Putamen (tissue), 1 donor: ENCODE data around the gene GMPPA.

Source experiments
- DNase-seq: peaks from one replicate; pipeline ENCODE4 v3.0.0-alpha.2; 2016; ENCODE audit warnings: low spot score

The GMPPA gene

GRCh38 chr2:219468410-219469185, 30.1 kb upstream of the GMPPA start:
- no peak for DNase-seq

GRCh38 chr2:219469186-219469724, 29.4 kb upstream of the GMPPA start:
- no peak for DNase-seq

DNA sequence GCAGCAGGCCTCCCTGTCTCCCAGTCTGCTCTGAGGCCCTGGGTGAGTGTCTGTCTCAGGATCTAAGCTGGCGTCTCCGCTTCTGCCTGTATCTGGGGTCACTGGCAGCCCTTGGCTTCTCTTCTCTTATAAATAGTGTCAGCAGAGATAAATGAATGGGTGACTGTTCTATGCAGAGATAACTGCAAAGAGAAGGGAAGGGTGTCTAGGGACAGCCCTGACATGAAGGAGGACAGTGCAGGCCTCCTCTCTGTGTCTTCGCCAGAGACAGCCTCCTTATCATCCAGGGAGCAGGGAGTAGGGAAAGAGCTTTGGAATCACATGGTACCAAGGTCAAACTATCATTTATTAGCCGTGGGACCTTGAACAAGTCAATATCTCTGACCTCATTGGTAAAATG, 28.3 kb upstream of the GMPPA start:
- no peak for DNase-seq

DNA sequence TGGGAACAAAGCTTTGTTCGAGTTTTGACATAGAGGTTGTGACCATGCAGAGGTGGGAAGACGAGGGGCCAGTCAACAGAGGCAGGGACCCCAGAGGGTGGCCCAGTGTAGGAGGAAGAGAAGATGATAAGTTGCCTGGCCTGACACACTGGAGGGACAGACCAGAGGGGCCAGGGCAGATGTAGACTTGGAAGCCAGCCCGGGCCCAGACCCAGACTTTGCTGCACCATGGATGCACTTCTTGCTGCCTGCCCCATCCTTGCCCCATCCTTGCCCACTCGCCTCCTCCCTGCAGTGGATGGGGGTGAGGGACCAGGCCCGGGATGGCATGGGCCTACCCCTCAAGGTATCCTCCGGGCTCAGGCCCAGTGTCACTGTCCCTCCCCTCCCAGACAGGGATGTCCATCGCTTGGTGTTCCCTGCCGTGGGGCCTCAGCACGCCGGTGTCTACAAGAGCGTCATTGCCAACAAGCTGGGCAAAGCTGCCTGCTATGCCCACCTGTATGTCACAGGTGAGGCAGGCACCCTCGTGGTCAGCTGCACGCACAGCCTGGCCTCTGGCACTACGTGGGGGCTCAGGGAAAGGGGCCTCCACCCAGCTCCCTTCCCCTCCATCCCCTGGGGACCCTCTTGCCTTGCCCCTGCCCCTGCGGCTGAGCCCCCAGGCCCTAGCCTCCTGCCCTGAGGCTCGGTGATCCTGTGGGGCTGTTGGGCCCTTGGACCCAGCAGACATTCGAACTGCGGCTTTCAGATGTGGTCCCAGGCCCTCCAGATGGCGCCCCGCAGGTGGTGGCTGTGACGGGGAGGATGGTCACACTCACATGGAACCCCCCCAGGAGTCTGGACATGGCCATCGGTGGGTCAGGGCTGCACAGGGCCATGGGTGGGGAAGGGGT, 27.0 kb upstream of the GMPPA start:
- DNase-seq = no peak

DNA sequence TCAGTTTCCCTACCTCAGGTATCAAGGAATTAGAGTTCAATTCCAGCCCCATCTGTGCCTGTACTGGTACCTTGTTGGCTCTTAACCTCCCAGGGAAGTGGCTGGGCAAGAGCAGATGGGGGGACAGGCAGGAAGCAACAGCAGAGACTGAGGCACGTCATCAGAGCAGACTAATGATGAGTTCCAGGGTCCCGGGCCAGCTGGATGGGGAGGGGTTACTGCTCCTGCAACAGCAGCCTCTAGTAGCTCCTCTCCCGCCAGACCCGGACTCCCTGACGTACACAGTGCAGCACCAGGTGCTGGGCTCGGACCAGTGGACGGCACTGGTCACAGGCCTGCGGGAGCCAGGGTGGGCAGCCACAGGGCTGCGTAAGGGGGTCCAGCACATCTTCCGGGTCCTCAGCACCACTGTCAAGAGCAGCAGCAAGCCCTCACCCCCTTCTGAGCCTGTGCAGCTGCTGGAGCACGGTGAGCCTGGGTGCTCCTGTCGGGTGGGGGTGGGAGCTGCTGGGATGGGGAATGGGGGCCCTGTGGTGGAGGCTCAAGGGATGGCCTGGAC, 26.0 kb upstream of the GMPPA start:
- DNase-seq = no peak

GRCh38 chr2:219473511-219473910, 25.2 kb upstream of the GMPPA start:
- no peak for DNase-seq

- DNase-seq = peak; percentile 50
Measured at GRCh38 chr2:219474285-219475060, 24.2 kb upstream of the GMPPA start.

DNA sequence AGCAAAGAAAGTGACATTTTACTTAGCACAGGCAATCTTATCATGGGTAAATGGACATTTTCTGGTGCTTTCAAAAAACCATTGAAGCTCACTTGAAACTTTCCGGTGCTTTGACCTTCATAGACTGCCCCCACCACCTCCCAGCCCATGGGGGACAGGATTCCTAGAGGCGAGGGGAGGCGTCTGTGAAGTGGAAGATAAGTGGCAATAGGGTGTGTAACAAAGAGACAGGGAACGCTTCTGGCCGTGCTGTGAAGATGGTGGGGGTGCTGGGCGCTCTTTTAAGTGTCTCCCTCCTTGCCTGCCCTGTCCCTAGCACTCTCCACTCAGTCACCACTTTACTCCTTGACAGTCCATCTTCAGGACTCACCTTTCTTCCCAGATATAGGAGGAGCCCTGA, 23.4 kb upstream of the GMPPA start:
- DNase-seq = no peak

- DNase-seq = no peak
Measured at GRCh38 chr2:219475697-219476651, 22.7 kb upstream of the GMPPA start.

DNA sequence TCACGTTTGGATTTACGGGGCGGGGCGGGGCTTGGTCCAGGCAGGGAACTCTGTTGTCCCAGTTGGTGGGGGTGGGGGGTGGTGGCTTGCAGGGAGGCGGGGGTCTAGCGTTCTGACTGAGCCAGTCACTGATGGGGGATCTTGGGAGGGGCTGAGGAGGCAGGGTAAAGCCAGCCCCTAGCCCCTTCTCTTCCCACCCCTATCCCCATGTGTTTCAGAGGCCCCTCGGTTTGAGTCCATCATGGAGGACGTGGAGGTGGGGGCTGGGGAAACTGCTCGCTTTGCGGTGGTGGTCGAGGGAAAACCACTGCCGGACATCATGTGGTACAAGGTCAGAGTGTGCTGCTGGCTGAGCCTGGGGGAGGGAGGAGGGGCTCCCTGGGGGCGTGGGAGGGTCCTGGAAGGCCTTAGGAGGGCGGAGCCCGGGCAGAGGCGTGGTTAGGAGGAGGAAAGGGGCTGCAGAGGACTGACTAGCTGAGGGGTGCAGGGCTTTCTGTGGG, 22.0 kb upstream of the GMPPA start:
- no peak for DNase-seq

- no peak for DNase-seq
Measured at GRCh38 chr2:219477179-219477578, 21.5 kb upstream of the GMPPA start.

DNA sequence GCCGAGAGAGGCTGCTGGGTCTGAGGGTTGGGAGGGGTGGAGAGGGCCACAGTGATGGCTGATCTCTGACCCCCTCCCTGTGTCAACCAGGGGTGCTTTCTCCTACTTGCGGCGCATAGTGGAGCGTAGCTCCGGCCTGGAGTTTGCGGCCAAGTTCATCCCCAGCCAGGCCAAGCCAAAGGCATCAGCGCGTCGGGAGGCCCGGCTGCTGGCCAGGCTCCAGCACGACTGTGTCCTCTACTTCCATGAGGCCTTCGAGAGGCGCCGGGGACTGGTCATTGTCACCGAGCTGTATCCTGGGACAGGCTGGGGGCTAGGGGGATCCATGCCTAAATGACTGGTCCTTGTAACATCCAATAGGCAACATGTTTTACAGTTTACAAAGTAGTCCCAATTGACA, 20.9 kb upstream of the GMPPA start:
- DNase-seq = no peak

- no peak for DNase-seq
Measured at GRCh38 chr2:219478916-219479315, 19.8 kb upstream of the GMPPA start.

GRCh38 chr2:219480004-219480403, 18.7 kb upstream of the GMPPA start:
- no peak for DNase-seq

DNA sequence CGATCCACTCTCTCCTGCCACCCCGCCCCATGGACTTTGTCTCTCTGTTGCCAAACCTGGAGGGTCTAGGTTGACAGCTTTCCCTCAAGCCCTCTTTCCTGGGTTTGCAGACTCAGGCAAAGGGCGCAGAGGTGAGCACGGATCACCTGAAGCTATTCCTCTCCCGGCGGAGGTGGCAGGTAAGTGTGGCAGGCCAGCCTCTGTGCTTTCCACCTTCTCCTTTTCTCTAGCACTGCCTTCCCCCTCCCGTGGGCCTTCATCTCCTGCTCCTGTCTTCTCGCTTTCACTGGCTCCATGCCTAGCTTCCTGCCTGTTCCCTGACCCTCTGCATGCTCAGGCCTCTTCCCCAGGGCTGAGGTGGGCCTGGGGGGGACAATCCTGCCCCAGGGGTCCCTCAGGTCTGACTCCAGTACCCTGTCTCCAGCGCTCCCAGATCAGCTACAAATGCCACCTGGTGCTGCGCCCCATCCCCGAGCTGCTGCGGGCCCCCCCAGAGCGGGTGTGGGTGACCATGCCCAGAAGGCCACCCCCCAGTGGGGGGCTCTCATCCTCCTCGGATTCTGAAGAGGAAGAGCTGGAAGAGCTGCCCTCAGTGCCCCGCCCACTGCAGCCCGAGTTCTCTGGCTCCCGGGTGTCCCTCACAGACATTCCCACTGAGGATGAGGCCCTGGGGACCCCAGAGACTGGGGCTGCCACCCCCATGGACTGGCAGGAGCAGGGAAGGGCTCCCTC, 15.9 kb upstream of the GMPPA start:
- DNase-seq = no peak

GRCh38 chr2:219483451-219484342, 15.0 kb upstream of the GMPPA start:
- no peak for DNase-seq

GRCh38 chr2:219484343-219485200, 14.1 kb upstream of the GMPPA start:
- DNase-seq = no peak

DNA sequence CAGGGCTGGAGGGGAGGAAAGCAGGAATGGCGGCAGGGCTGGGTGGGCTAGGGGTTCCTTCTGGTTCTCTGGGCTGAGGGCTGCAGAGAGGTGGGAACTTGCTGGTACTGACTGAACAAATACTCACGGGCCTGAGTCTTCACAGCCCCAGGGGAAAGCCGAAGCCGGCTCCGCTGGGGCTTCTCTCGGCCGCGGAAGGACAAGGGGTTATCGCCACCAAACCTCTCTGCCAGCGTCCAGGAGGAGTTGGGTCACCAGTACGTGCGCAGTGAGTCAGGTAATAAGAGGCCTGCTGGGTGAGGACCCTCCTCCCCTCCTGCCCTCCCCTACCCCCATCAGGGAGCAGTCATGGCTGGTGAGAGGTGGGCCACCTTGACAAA, 13.5 kb upstream of the GMPPA start:
- DNase-seq = no peak
